ENCODE data around the gene CEP295NL. TPM values are rescaled to one million over a fixed set of nuclear protein-coding genes. Genes with fewer than 3 reads are reported as not detected.

The CEP295NL gene
- total and polyA plus RNA-seq, 2 of the 13 experiments (the other 11 are each of a cell fraction or from before 2014, with no cell fraction given): not detected

GRCh38 chr17:78884148-78884825 is 18.7 kb downstream of the CEP295NL start:
- Histone ChIP-seq H3K27ac (ENCODE audit: extremely low read length, insufficient read depth, low read length) (peak overlapping the region; percentile 66), H3K36me3 (replicated peaks in 1 of 2; ENCODE audit: control insufficient read depth in 1 of 2, insufficient read depth in 2 of 2, low read length in 2 of 2) (no peaks in the 10 kb centered on the region), H3K4me3 (replicated peaks in 1 of 3; ENCODE audit: insufficient read depth in 1 of 3, low read depth in 2 of 3, low read length in 3 of 3) (peak overlapping the region; percentile 17 to 60 (median 38); a peak in 4 of 6 replicates), H3K9me3 (ENCODE audit: low read length) (no peaks in the 10 kb centered on the region), H3K4me2 (ENCODE audit: low read depth, low read length) (peak overlapping the region; percentile 78), H2AFZ (ENCODE audit: low read length) (no peak overlapping the region), H4K20me1 (ENCODE audit: insufficient read depth, low read length) (no peaks in the 10 kb centered on the region), H3K9ac (ENCODE audit: insufficient read depth, low read depth, low read length) (peak overlapping the region; percentile 58), H3K27me3 (ENCODE audit: control insufficient read depth in 1 of 2, insufficient read depth in 2 of 2, low read length in 2 of 2) (no peaks in the 10 kb centered on the region), H3K4me1 (ENCODE audit: insufficient read depth, low read length) (peaks cover 29% of the 10 kb centered on the region), H3K79me2 (ENCODE audit: insufficient read depth, low read length) (no peaks in the 10 kb centered on the region)
- in situ Hi-C loops (cut with HindIII; ENCODE audit: extremely low pct_ligation_motif_present, low pct_unique_long_range_greater_than_20kb): loop anchor here (5.0 kb wide), 1 partner anchor 88 kb away; no protein-coding TSS in a partner anchor
- intact Hi-C loops (cut with micrococcal nuclease; ENCODE audit: unreplicated experiment): no loop called here
- DNase-seq (ENCODE audit: low spot score): no peak
- peak; percentile 18 for FAIRE-seq
- WGBS (ENCODE audit: low lambda C conversion rate): 67% methylated on average over 14 of the region's 20 CpGs
- ChIA-PET POLR2A (interaction anchor here (0.7 to 3.1 kb wide), 11 partner anchors 9 to 190 kb away, joined by 3 to 18 read pairs (median 4); partner anchors contain the start of genes ENGASE and LGALS3BP), CTCF (ENCODE audit: low intra/inter-chr PET ratio, low total read pairs) (interaction anchor here (1.3 kb wide), 1 partner anchor 87 kb away, joined by 7 read pairs; no protein-coding TSS in a partner anchor)
- ATAC-seq: peak; percentile 6; the same call in 2 of the 3 replicates
- TSS peak; percentile 86 for BruUV-seq (replicated peaks)
- TF ChIP-seq EP300 (IDR thresholded peaks at IDR 0.05; ENCODE audit: low read depth in 2 of 2, low read length in 2 of 2) (0 out of 4 replicates have a peak, but pooled peaks of 1 of the 2 experiments have one; percentile 1), EP300 (CRISPR knock-in tag; IDR thresholded peaks at IDR 0.05; ENCODE audit: borderline replicate concordance) (no peak), ATF4 (CRISPR knock-in tag; IDR thresholded peaks at IDR 0.05) (no peak), TBX2 (CRISPR knock-in tag; IDR thresholded peaks at IDR 0.05; ENCODE audit: borderline replicate concordance) (peak; percentile 36; the same call in 1 of the 2 replicates), CENPT (CRISPR knock-in tag; IDR thresholded peaks at IDR 0.05; ENCODE audit: low read depth) (0 out of 2 replicates have a peak, but pooled peaks have one; percentile 42), HNRNPLL (IDR thresholded peaks at IDR 0.05; ENCODE audit: low read depth, low read length, poor library complexity, severe bottlenecking) (peak; percentile 8), SRSF1 (optimal IDR thresholded peaks at IDR 0.05; ENCODE audit: low read depth, low read length) (peak; percentile 34), ZNF788 (CRISPR knock-in tag; IDR thresholded peaks at IDR 0.05; ENCODE audit: borderline replicate concordance) (0 out of 2 replicates have a peak, but pooled peaks have one; percentile 8), SALL1 (CRISPR knock-in tag; IDR thresholded peaks at IDR 0.05) (0 out of 2 replicates have a peak, but pooled peaks have one; percentile 2), ZNF468 (CRISPR knock-in tag; IDR thresholded peaks at IDR 0.05) (0 out of 2 replicates have a peak, but pooled peaks have one; percentile 32), ZBTB49 (CRISPR knock-in tag; IDR thresholded peaks at IDR 0.05; ENCODE audit: borderline replicate concordance) (no peak), ZNF451 (CRISPR knock-in tag; IDR thresholded peaks at IDR 0.05) (no peak), MYC (CRISPR knock-in tag; IDR thresholded peaks at IDR 0.05; ENCODE audit: borderline replicate concordance) (0 out of 2 replicates have a peak, but pooled peaks have one; percentile 0), DZIP1 (CRISPR knock-in tag; IDR thresholded peaks at IDR 0.05) (peak; percentile 51; the same call in 1 of the 2 replicates), ZNF441 (CRISPR knock-in tag; IDR thresholded peaks at IDR 0.05; ENCODE audit: borderline replicate concordance) (0 out of 2 replicates have a peak, but pooled peaks have one; percentile 16)

All from HepG2 (cell line).